ENCODE data around the gene FCHSD2.

DNA sequence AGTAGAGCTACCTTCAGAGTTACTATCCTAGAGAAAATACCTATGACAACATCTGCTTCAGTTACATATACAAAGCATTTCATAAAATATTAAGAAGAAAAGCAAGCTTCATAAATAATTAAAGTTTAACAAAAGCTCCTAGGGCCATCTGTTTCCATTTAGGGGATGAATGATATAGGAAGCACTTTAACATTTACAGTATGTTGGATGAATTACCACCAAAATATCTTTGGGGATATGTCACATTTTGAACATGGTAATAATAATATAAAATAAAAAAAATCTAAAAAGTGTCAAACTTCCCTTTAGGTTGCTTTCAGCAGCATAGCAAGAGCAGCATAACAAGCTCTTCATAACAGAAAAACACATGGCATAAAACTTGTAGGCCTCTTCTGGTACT lies 223.3 kb downstream of the FCHSD2 start:
- TF ChIP-seq, protein P1, sequence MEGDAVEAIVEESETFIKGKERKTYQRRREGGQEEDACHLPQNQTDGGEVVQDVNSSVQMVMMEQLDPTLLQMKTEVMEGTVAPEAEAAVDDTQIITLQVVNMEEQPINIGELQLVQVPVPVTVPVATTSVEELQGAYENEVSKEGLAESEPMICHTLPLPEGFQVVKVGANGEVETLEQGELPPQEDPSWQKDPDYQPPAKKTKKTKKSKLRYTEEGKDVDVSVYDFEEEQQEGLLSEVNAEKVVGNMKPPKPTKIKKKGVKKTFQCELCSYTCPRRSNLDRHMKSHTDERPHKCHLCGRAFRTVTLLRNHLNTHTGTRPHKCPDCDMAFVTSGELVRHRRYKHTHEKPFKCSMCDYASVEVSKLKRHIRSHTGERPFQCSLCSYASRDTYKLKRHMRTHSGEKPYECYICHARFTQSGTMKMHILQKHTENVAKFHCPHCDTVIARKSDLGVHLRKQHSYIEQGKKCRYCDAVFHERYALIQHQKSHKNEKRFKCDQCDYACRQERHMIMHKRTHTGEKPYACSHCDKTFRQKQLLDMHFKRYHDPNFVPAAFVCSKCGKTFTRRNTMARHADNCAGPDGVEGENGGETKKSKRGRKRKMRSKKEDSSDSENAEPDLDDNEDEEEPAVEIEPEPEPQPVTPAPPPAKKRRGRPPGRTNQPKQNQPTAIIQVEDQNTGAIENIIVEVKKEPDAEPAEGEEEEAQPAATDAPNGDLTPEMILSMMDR (IDR thresholded peaks at IDR 0.05), result no peak
- no peak for TF ChIP-seq POLR2A (IDR thresholded peaks at IDR 0.05)
